Mesothelial cell of epicardium (in vitro differentiated cells): Measurements from ENCODE around the gene ZNF362. TPM values are rescaled to one million over a fixed set of nuclear protein-coding genes. Genes with fewer than 3 reads are reported as not detected.

ENCODE experiments used
- DNase-seq, 2 experiments: peaks; one replicate each; pipeline ENCODE4 v3.0.0; 2021; ENCODE audit warnings: low spot score in 2 of 2; ENCODE audit not compliant: unreplicated experiment in 2 of 2
- H3K27ac Mint-ChIP-seq: 2 replicates; pipeline ENCODE4 v1.8.0; 2021; ENCODE audit warnings: mixed read lengths
- H3K27me3 Mint-ChIP-seq: 2 replicates; pipeline ENCODE4 v1.8.0; 2021; ENCODE audit warnings: low read depth, mixed read lengths
- H3K36me3 Mint-ChIP-seq: 2 replicates; pipeline ENCODE4 v1.8.0; 2021; ENCODE audit warnings: mixed read lengths
- H3K4me1 Mint-ChIP-seq: 2 replicates; pipeline ENCODE4 v1.8.0; 2021; ENCODE audit warnings: mixed read lengths
- H3K4me3 Mint-ChIP-seq: 2 replicates; pipeline ENCODE4 v1.8.0; 2021; ENCODE audit warnings: mild to moderate bottlenecking, moderate library complexity, mixed read lengths
- H3K9me3 Mint-ChIP-seq: 2 replicates; pipeline ENCODE4 v1.8.0; 2021; ENCODE audit warnings: mixed read lengths
- microRNA-seq: library from miRNA; unstranded; fragments of <30 nt; microRNA quantifications from one replicate; pipeline ENCODE4 v1.2.0, GENCODE V29; 2021; ENCODE audit warnings: inconsistent platforms, mixed read lengths
- total RNA-seq: library from RNA; stranded (reverse); gene quantifications from 3 replicates; pipeline ENCODE4 v1.2.1, GENCODE V29; 2021
- TF ChIP-seq, protein P1 (sequence below): fragments of 200-600 bp; sonication (generic); IDR thresholded peaks from one replicate; pipeline ENCODE4 v1.5.0; 2021; ENCODE audit warnings: antibody characterized with exemption; ENCODE audit not compliant: unreplicated experiment

Gene ZNF362
- total RNA-seq, 1 donor from 2014 or later: 114 TPM

DNA sequence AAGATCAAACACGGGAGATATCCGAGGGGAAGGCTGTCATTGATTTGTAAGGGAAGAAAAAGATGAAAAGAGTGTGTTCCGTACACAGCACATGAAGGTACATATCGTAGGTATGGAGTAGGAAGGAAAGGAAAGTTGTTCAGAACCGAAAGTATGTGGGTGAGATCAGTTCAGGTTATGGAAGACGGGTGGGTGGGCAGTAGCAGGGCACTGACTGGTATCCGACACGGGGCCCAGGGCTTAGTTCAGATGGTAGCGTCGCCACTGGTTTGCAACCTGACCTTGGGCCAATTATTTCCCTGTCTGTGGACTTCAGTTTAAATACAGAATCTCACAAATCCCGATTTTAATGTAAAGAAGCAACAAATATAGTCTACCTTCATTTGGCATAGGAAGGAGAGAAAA lies 92.4 kb downstream of the ZNF362 start:
- Mint-ChIP-seq H3K27ac (peak overlapping the region; percentile 81), H3K27me3 (no peaks in the 10 kb centered on the region), H3K4me3 (peak overlapping the region; percentile 70), H3K4me1 (peaks cover 79% of the 10 kb centered on the region), H3K36me3 (no peaks in the 10 kb centered on the region), H3K9me3 (no peaks in the 10 kb centered on the region)
- TF ChIP-seq, protein P1, sequence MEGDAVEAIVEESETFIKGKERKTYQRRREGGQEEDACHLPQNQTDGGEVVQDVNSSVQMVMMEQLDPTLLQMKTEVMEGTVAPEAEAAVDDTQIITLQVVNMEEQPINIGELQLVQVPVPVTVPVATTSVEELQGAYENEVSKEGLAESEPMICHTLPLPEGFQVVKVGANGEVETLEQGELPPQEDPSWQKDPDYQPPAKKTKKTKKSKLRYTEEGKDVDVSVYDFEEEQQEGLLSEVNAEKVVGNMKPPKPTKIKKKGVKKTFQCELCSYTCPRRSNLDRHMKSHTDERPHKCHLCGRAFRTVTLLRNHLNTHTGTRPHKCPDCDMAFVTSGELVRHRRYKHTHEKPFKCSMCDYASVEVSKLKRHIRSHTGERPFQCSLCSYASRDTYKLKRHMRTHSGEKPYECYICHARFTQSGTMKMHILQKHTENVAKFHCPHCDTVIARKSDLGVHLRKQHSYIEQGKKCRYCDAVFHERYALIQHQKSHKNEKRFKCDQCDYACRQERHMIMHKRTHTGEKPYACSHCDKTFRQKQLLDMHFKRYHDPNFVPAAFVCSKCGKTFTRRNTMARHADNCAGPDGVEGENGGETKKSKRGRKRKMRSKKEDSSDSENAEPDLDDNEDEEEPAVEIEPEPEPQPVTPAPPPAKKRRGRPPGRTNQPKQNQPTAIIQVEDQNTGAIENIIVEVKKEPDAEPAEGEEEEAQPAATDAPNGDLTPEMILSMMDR: no peak
- DNase-seq: no peak

DNA sequence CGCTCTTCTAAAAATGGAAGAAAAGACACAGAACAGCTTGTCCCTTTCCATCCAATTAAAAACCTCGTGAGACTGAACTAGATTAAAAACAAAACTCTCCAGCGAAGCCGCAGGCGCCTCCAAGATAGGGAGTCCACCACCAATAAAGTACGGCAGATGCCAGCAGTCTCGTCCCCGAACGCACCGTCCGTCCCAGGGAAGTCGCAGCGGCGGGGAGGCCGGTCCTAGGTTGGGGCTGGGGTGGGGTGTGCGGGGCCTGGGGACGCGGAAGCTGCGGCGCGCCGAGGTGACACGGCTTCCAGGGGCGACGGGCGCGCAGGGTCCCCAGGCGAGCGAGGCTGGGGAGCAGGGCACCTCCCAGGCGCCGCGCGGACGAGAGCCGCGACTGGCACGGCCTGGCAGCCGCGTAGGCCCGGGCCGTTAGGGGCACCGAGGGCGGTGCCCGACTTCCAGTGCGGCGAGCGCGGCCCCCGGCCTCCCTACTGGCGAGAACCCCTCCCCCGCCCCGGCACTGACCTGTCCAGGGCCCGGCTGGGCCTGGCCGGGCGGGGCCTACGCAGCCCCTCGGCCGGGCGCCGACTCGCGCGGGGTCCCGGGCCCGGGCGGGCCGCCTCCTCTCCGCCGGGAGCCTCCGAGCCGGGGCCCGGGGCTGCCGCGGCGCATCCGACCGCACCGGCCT lies 92.9 kb downstream of the ZNF362 start:
- H3K4me1 Mint-ChIP-seq: peaks cover 79% of the 10 kb centered on the region
- H3K36me3 Mint-ChIP-seq: no peaks in the 10 kb centered on the region
- H3K4me3 Mint-ChIP-seq: peak overlapping the region; percentile 70
- no peaks in the 10 kb centered on the region for H3K9me3 Mint-ChIP-seq
- peak overlapping the region; percentile 81 for H3K27ac Mint-ChIP-seq
- TF ChIP-seq, protein P1: no peak
- no peaks in the 10 kb centered on the region for H3K27me3 Mint-ChIP-seq
- DNase-seq: no peak

DNA sequence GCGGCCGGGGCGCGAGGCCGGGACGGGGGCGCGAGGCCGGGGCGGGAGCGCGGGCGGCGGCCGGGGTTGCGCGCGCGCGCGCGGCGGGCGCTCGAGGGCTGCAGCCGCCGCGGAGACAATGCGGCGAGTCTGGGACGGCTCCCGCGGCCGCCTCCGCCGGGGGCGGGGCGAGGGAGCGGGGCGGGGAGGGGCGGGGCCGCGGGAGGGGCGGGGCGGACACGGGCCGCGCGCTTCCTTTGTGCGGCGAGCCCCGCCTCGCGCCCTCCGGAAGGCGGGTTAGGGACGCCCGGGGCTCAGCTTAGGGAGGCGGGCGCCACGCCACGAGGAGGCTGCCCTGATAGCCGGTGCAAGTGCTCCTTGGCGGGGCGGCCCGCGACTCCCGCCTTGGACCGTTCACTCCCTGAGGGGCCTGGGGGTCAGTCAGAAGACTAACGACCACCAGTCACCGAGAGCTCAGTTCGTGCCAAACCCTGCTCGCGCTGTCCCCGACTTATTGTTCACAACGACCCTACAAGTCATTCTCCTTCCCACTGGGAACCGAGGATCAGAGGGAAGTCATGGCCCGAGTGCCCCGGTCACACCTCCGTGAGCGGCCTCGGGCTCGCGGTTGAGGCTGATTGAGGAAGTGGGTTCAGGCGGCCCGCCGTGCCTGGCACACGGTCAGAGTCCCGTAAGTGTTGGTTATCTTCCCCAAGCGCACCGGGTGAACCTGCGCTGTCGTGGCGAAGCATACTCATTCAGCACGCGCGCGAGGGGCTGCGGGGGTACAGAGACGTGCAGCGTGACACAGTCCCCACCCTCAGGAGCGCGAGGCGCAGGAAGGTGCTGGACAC lies 93.7 kb downstream of the ZNF362 start:
- H3K27me3 Mint-ChIP-seq: no peaks in the 10 kb centered on the region
- H3K27ac Mint-ChIP-seq: peak overlapping the region; percentile 98

More for the DNA sequence above, 93.7 kb downstream of the ZNF362 start:
- Mint-ChIP-seq H3K4me3 (peak overlapping the region; percentile 86), H3K9me3 (no peaks in the 10 kb centered on the region), H3K4me1 (peaks cover 74% of the 10 kb centered on the region), H3K36me3 (no peaks in the 10 kb centered on the region)
- TF ChIP-seq, protein P1: no peak
- DNase-seq: peak; percentile 74 to 82

Small RNA genes within 50 kb of the gene (microRNA-seq; reads per million reads assigned to microRNA genes)
- 81.8 reads per million, percentile 60 among the genes with 10 or more reads in this experiment for gene MIR3605

Other genes with a start within 250 kb of the ZNF362 start
- 136 to 142 TPM (median 139 TPM) in 3 replicates for gene AK2, start 219.6 kb upstream of the ZNF362 start, total RNA-seq
- gene AZIN2, start 175.3 kb upstream of the ZNF362 start, total RNA-seq: 9.6 to 15.1 TPM (median 14.4 TPM) in 3 replicates
- gene TRIM62, start 74.4 kb upstream of the ZNF362 start, total RNA-seq: 13.6 to 14.7 TPM (median 13.9 TPM) in 3 replicates
- gene A3GALT2, start 64.6 kb downstream of the ZNF362 start, total RNA-seq: 0.51 to 0.58 TPM (median 0.52 TPM) in 3 replicates
- 99.5 to 104 TPM (median 99.7 TPM) in 3 replicates for gene PHC2, start 174.6 kb downstream of the ZNF362 start, total RNA-seq
- 7.6 to 9.2 TPM (median 8.0 TPM) in 3 replicates for gene ZSCAN20, start 216.2 kb downstream of the ZNF362 start, total RNA-seq